ENCODE results near the gene ECHDC3. TPM values are rescaled to one million over a fixed set of nuclear protein-coding genes. Genes with fewer than 3 reads are reported as not detected.

The ECHDC3 gene
- total and polyA plus RNA-seq, 2 donors (not counting 3 experiments of a cell fraction or from before 2014, with no cell fraction given), result 6.0 to 7.3 TPM

GRCh38 chr10:11727563-11727962 lies 14.6 kb upstream of the ECHDC3 start:
- no peak overlapping the region for H3K4me2 ChIP-seq (ENCODE audit: insufficient read depth, low read length)
- DNase-seq (ENCODE audit: low read depth, low spot score) (no peak), FAIRE-seq (no peak)
- H2AFZ ChIP-seq (ENCODE audit: low read depth, low read length), result no peak overlapping the region
- no peak overlapping the region for H3K4me3 ChIP-seq (replicated peaks in 1 of 3; ENCODE audit: insufficient read depth in 1 of 3, low read depth in 1 of 3, low read length in 3 of 3)
- H3K36me3 ChIP-seq (ENCODE audit: control insufficient read depth in 2 of 2, extremely low read depth in 1 of 2, insufficient read depth in 2 of 2, low read length in 2 of 2), result no peaks in the 10 kb centered on the region
- no peak overlapping the region for H3K9ac ChIP-seq (replicated peaks; ENCODE audit: extremely low read depth, insufficient read depth, low read length)
- no peak overlapping the region for H3K27ac ChIP-seq (ENCODE audit: insufficient read depth, low read depth, low read length)
- TF ChIP-seq EZH2 (IDR thresholded peaks at IDR 0.05; ENCODE audit: borderline replicate concordance, low read depth, low read length, severe bottlenecking), result no peak
- TF ChIP-seq MAX (IDR thresholded peaks at IDR 0.05; ENCODE audit: insufficient read depth, insufficient read length), result no peak
- TF ChIP-seq GATA2 (IDR thresholded peaks at IDR 0.05; ENCODE audit: insufficient read depth, insufficient read length, low read depth, low read length), result no peak
- TF ChIP-seq FOS (IDR thresholded peaks at IDR 0.05; ENCODE audit: borderline replicate concordance, insufficient read depth, low read length), result no peak
- no peak for TF ChIP-seq MYC (IDR thresholded peaks at IDR 0.05; ENCODE audit: low read depth, low read length)
- TF ChIP-seq, protein P1, sequence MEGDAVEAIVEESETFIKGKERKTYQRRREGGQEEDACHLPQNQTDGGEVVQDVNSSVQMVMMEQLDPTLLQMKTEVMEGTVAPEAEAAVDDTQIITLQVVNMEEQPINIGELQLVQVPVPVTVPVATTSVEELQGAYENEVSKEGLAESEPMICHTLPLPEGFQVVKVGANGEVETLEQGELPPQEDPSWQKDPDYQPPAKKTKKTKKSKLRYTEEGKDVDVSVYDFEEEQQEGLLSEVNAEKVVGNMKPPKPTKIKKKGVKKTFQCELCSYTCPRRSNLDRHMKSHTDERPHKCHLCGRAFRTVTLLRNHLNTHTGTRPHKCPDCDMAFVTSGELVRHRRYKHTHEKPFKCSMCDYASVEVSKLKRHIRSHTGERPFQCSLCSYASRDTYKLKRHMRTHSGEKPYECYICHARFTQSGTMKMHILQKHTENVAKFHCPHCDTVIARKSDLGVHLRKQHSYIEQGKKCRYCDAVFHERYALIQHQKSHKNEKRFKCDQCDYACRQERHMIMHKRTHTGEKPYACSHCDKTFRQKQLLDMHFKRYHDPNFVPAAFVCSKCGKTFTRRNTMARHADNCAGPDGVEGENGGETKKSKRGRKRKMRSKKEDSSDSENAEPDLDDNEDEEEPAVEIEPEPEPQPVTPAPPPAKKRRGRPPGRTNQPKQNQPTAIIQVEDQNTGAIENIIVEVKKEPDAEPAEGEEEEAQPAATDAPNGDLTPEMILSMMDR (IDR thresholded peaks at IDR 0.05; ENCODE audit: extremely low read depth in 1 of 2, insufficient read depth in 1 of 2, low read depth in 1 of 2, low read length in 2 of 2), result no peak
- no peak for TF ChIP-seq POLR2A (IDR thresholded peaks at IDR 0.05; ENCODE audit: low read depth, low read length)
- no peak for TF ChIP-seq POLR2AphosphoS5 (IDR thresholded peaks at IDR 0.05; ENCODE audit: insufficient read depth, low read depth, low read length)
- no peak for TF ChIP-seq JUN (IDR thresholded peaks at IDR 0.05; ENCODE audit: borderline replicate concordance, insufficient read depth, insufficient read length, low read depth)
- H3K79me2 ChIP-seq (ENCODE audit: control insufficient read depth, insufficient read depth, low read length), result no peaks in the 10 kb centered on the region
- ChIA-PET CTCF (interaction anchor here (1.0 to 6.2 kb wide), 3 partner anchors 30 to 213 kb away, joined by 3 to 133 read pairs (median 20); no protein-coding TSS in a partner anchor), POLR2A (no interaction called here)
- no peaks in the 10 kb centered on the region for H3K4me1 ChIP-seq (ENCODE audit: control insufficient read depth, extremely low read depth, insufficient read depth, low read length)
- no peaks in the 10 kb centered on the region for H4K20me1 ChIP-seq (replicated peaks; ENCODE audit: control insufficient read depth, extremely low read depth, insufficient read depth, low read length)
- H3K9me3 ChIP-seq (replicated peaks; ENCODE audit: control insufficient read depth, insufficient read depth, low read length), result no peaks in the 10 kb centered on the region
- H3K9me1 ChIP-seq (replicated peaks; ENCODE audit: control insufficient read depth, extremely low read depth, insufficient read depth, low read length), result no peaks in the 10 kb centered on the region
- intact Hi-C loops (cut with micrococcal nuclease) (no loop called here), dilution Hi-C loops (cut with MboI; ENCODE audit: extremely low pct_ligation_motif_present, low sequenced_read_pairs) (no loop called here)
- no TSS peak for BruUV-seq (replicated peaks)
- peaks cover 0 to 1% of the 10 kb centered on the region in 2 experiments for H3K27me3 ChIP-seq (ENCODE audit: control insufficient read depth in 2 of 2, insufficient read depth in 2 of 2, low read length in 2 of 2)
